Mammary epithelial cell (primary cell): Measurements from ENCODE around the gene OLFM1.

ENCODE experiments used
- EZH2 ChIP-seq: IDR thresholded peaks from 2 replicates; pipeline ENCODE4 v1.6.1; 2012; ENCODE audit warnings: low read length, inconsistent platforms, borderline replicate concordance
- TF ChIP-seq, protein P1 (sequence below), 2 donors: IDR thresholded peaks in 1 of 2; conservative IDR thresholded peaks in 1 of 2; 2 replicates each; pipeline ENCODE4 v1.5.1; 2011 to 2012; ENCODE audit warnings: inconsistent platforms in 2 of 2, low read length in 2 of 2, mild to moderate bottlenecking in 2 of 2, control low read depth in 1 of 2, low read depth in 1 of 2; ENCODE audit not compliant: insufficient read depth in 1 of 2; ENCODE audit errors: extremely low read depth in 1 of 2

- TF ChIP-seq, protein P1, sequence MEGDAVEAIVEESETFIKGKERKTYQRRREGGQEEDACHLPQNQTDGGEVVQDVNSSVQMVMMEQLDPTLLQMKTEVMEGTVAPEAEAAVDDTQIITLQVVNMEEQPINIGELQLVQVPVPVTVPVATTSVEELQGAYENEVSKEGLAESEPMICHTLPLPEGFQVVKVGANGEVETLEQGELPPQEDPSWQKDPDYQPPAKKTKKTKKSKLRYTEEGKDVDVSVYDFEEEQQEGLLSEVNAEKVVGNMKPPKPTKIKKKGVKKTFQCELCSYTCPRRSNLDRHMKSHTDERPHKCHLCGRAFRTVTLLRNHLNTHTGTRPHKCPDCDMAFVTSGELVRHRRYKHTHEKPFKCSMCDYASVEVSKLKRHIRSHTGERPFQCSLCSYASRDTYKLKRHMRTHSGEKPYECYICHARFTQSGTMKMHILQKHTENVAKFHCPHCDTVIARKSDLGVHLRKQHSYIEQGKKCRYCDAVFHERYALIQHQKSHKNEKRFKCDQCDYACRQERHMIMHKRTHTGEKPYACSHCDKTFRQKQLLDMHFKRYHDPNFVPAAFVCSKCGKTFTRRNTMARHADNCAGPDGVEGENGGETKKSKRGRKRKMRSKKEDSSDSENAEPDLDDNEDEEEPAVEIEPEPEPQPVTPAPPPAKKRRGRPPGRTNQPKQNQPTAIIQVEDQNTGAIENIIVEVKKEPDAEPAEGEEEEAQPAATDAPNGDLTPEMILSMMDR (conservative IDR thresholded peaks at IDR 0.05 in 1 of 2, IDR thresholded peaks at IDR 0.05 in 1 of 2; ENCODE audit: extremely low read depth in 1 of 2, insufficient read depth in 1 of 2, low read depth in 1 of 2, low read length in 2 of 2), result no peak
- no peak for TF ChIP-seq EZH2
Measured at GRCh38 chr9:135050072-135050990, 37.1 kb upstream of the OLFM1 start.
